K562 (cell line): Measurements from ENCODE around the gene POLD4. TPM values are rescaled to one million over a fixed set of nuclear protein-coding genes. Genes with fewer than 3 reads are reported as not detected.
A peak's percentile ranks its signal among the peaks of the same experiment; 100 is the strongest.

Source experiments
- ADNP ChIP-seq: fragments of 200-800 bp; sonication (Bioruptor generic); IDR thresholded peaks from 2 replicates; pipeline ENCODE4 v1.6.1; 2016; ENCODE audit warnings: missing genetic modification characterization, missing compliant biosample characterization
- CHCHD3 ChIP-seq: fragments of 250-450 bp; sonication (Bioruptor Pico); IDR thresholded peaks from 2 replicates; pipeline ENCODE4 v2.1.2; 2022; ENCODE audit warnings: mild to moderate bottlenecking
- CHD7 ChIP-seq: fragments of 200-600 bp; sonication (generic); IDR thresholded peaks from one replicate; pipeline ENCODE4 v1.6.1; 2012; ENCODE audit warnings: mild to moderate bottlenecking, low read depth, low read length, inconsistent platforms
- ELF1 ChIP-seq: fragments of 200-800 bp; sonication (Bioruptor generic); IDR thresholded peaks from 2 replicates; pipeline ENCODE4 v1.6.1; 2016; ENCODE audit warnings: missing genetic modification characterization, missing compliant biosample characterization
- ETV5 ChIP-seq: sonication (generic); formaldehyde crosslinking; IDR thresholded peaks from 2 replicates; pipeline ENCODE4 v1.4.0; 2020; ENCODE audit warnings: low read depth, mild to moderate bottlenecking, missing genetic modification reagents
- FOS ChIP-seq: IDR thresholded peaks from 3 replicates; pipeline ENCODE4 v1.6.1; 2011; ENCODE audit not compliant: insufficient read length; ENCODE audit errors: extremely low read depth
- GMEB1 ChIP-seq: fragments of 250-450 bp; sonication (Bioruptor Pico); IDR thresholded peaks from 2 replicates; pipeline ENCODE4 v1.4.0; 2020; ENCODE audit warnings: mild to moderate bottlenecking
- TARDBP ChIP-seq: fragments of 450-650 bp; IDR thresholded peaks from 2 replicates; pipeline ENCODE4 v1.6.1; 2016
- ZNF140 ChIP-seq: fragments of 250-450 bp; sonication (Bioruptor Pico); IDR thresholded peaks from 2 replicates; pipeline ENCODE4 v1.8.0; 2021; ENCODE audit warnings: moderate library complexity, mild to moderate bottlenecking, inconsistent platforms
- polyA plus RNA-seq, 8 experiments: library from polyadenylated mRNA; depleted of rRNA in 4 of 8; stranded (reverse) in 5 of 8; unstranded in 3 of 8; fragments of >200 nt; fragmentation: Nextera tagmentation in 2 of 8; fragmentation: Illumina TruSeq in 1 of 8; extraction: Ambion mirVana in 2 of 8; extraction: Trizol in 1 of 8; gene quantifications; 2 replicates each; pipeline versions ENCODE4 v1.2.1 to v1.2.3, GENCODE V29; 2011 to 2014; ENCODE audit warnings: inconsistent platforms in 1 of 8, missing spikeins in 1 of 8
- total RNA-seq, 7 experiments: library from RNA; depleted of rRNA in 6 of 7; stranded (reverse); fragments of >200 nt in 6 of 7; fragmentation: Illumina TruSeq in 2 of 7; extraction: Trizol in 2 of 7; gene quantifications; 2 replicates each; pipeline versions ENCODE4 v1.2.1 to v1.2.3, GENCODE V29; 2011 to 2021; ENCODE audit warnings: low replicate concordance in 1 of 7

The POLD4 gene
- total and polyA plus RNA-seq, 9 of the 15 experiments (the other 6 are each of a cell fraction or from before 2014, with no cell fraction given): 5.8 to 64.5 (median 18.3) TPM

GRCh38 chr11:67391304-67392182 lies 38.2 kb upstream of the POLD4 start, which contains the start of gene RAD9A (continued):
- TF ChIP-seq CHD7: no peak
- TF ChIP-seq TARDBP: peak; percentile 50; the same call in 1 of the 2 replicates
- TF ChIP-seq ADNP: no peak
- TF ChIP-seq ELF1: peak; percentile 33; the same call in 1 of the 2 replicates
- TF ChIP-seq ETV5 (CRISPR knock-in tag): peak; percentile 67; the same call in 1 of the 2 replicates
- no peak for TF ChIP-seq ZNF140 (CRISPR knock-in tag)
- peak; percentile 86 for TF ChIP-seq GMEB1 (CRISPR knock-in tag)
- peak; percentile 92 for TF ChIP-seq FOS
- no peak for TF ChIP-seq CHCHD3 (CRISPR knock-in tag)
